Endothelial cell of umbilical vein (primary cell): ENCODE results near the gene CEP78. TPM values are rescaled to one million over a fixed set of nuclear protein-coding genes. Genes with fewer than 3 reads are reported as not detected.

Experiments used
- BruUV-seq: library from RNA; stranded (reverse); fragments of 400-500 nt; replicated peaks from 2 replicates; lab custom pipeline; 2021; lab: Mats Ljungman, UMichigan
- CTCF ChIA-PET: fragments of 300-600, 350-600 bp; sonication (Branson Sonifier 250); formaldehyde crosslinking; loops from one replicate; lab custom pipeline; 2021; ENCODE audit warnings: antibody characterized with exemption, inconsistent platforms; lab: Charles Lee
- POLR2A ChIA-PET: fragments of 300-600, 350-600 bp; sonication (Branson Sonifier 250); formaldehyde crosslinking; loops from one replicate; lab custom pipeline; 2021; ENCODE audit warnings: antibody characterized with exemption, inconsistent platforms; lab: Charles Lee
- DNase-seq: peaks from one replicate; pipeline ENCODE4 v3.0.0-alpha.2; 2011; ENCODE audit warnings: low read depth, low spot score
- FAIRE-seq: peaks from 2 replicates; lab custom pipeline; 2011; peaks lifted over from hg19 to GRCh38; lab: Jason Lieb, UNC
- H2AFZ ChIP-seq: 2 replicates; pipeline ENCODE4 v1.6.0; 2012; ENCODE audit warnings: low read depth, low read length, control low read depth, inconsistent platforms
- H3K27ac ChIP-seq: 2 replicates; pipeline ENCODE4 v1.5.1; 2011; ENCODE audit warnings: low read depth, mild to moderate bottlenecking, control low read depth, low read length, moderate library complexity; ENCODE audit not compliant: insufficient read depth
- H3K27me3 ChIP-seq, 2 experiments: 2 replicates each; pipeline versions ENCODE4 v1.6.0 to v1.6.1; 2011; ENCODE audit warnings: low read length in 2 of 2, mixed read lengths in 1 of 2; ENCODE audit not compliant: control insufficient read depth in 2 of 2, insufficient read depth in 2 of 2
- H3K36me3 ChIP-seq, 2 experiments: 2 replicates in 1 of 2; 3 replicates in 1 of 2; pipeline ENCODE4 v1.5.1; 2011; ENCODE audit warnings: low read length in 2 of 2, mild to moderate bottlenecking in 1 of 2, moderate library complexity in 1 of 2; ENCODE audit not compliant: control insufficient read depth in 2 of 2, insufficient read depth in 2 of 2; ENCODE audit errors: extremely low read depth in 1 of 2
- H3K4me1 ChIP-seq: 3 replicates; pipeline ENCODE4 v1.5.1; 2011; ENCODE audit warnings: mild to moderate bottlenecking, low read length; ENCODE audit not compliant: control insufficient read depth, insufficient read depth; ENCODE audit errors: extremely low read depth
- H3K4me2 ChIP-seq: 2 replicates; pipeline ENCODE4 v1.6.1; 2011; ENCODE audit warnings: low read length, control low read depth, mixed read lengths; ENCODE audit not compliant: insufficient read depth
- H3K4me3 ChIP-seq, 3 experiments: fragments of 200-600 bp in 1 of 3; sonication (generic), shearing (Covaris generic) in 1 of 3; replicated peaks in 1 of 3; 2 replicates each; pipeline ENCODE4 v1.5.1; 2011 to 2016; ENCODE audit warnings: control low read depth in 3 of 3, low read length in 3 of 3, mild to moderate bottlenecking in 2 of 3, inconsistent platforms in 1 of 3, low read depth in 1 of 3, moderate library complexity in 1 of 3; ENCODE audit not compliant: insufficient read depth in 1 of 3
- H3K79me2 ChIP-seq: 2 replicates; pipeline ENCODE4 v1.6.0; 2012; ENCODE audit warnings: low read length, inconsistent platforms; ENCODE audit not compliant: control insufficient read depth, insufficient read depth
- H3K9ac ChIP-seq: replicated peaks from 2 replicates; pipeline ENCODE3; 2011; ENCODE audit warnings: low read length, control low read depth; ENCODE audit not compliant: insufficient read depth; ENCODE audit errors: extremely low read depth
- H3K9me1 ChIP-seq: replicated peaks from 3 replicates; pipeline ENCODE4 v1.6.0; 2011; ENCODE audit warnings: mild to moderate bottlenecking, low read length; ENCODE audit not compliant: control insufficient read depth, insufficient read depth; ENCODE audit errors: extremely low read depth
- H3K9me3 ChIP-seq: replicated peaks from 2 replicates; pipeline ENCODE4 v1.5.1; 2012; ENCODE audit warnings: low read length, inconsistent platforms; ENCODE audit not compliant: control insufficient read depth, insufficient read depth
- H4K20me1 ChIP-seq: replicated peaks from 2 replicates; pipeline ENCODE3; 2011; ENCODE audit warnings: mild to moderate bottlenecking, low read length; ENCODE audit not compliant: control insufficient read depth, insufficient read depth; ENCODE audit errors: extremely low read depth
- CTCF ChIP-seq, 2 donors: IDR thresholded peaks; 1 replicate in 1 of 2; 2 replicates in 1 of 2; pipeline ENCODE4 v1.5.1; 2011; ENCODE audit warnings: low read length in 2 of 2, mild to moderate bottlenecking in 2 of 2, moderate library complexity in 2 of 2, control low read depth in 1 of 2, inconsistent platforms in 1 of 2, low read depth in 1 of 2; ENCODE audit not compliant: insufficient read depth in 1 of 2; ENCODE audit errors: extremely low read depth in 1 of 2
- EZH2 ChIP-seq: IDR thresholded peaks from 2 replicates; pipeline ENCODE4 v1.6.1; 2012; ENCODE audit warnings: borderline replicate concordance, low read depth, mild to moderate bottlenecking, moderate library complexity, low read length, inconsistent platforms; ENCODE audit not compliant: severe bottlenecking
- FOS ChIP-seq: IDR thresholded peaks from 2 replicates; pipeline ENCODE4 v1.6.1; 2011; ENCODE audit warnings: mild to moderate bottlenecking, low read length, moderate library complexity, borderline replicate concordance; ENCODE audit not compliant: insufficient read depth
- GATA2 ChIP-seq: IDR thresholded peaks from 2 replicates; pipeline ENCODE4 v1.7.0; 2011; ENCODE audit warnings: low read depth, mild to moderate bottlenecking, moderate library complexity, mixed read lengths, low read length; ENCODE audit not compliant: insufficient read length, insufficient read depth
- JUN ChIP-seq: IDR thresholded peaks from 2 replicates; pipeline ENCODE4 v1.6.1; 2011; ENCODE audit warnings: borderline replicate concordance, low read depth; ENCODE audit not compliant: insufficient read length, insufficient read depth
- MAX ChIP-seq: IDR thresholded peaks from 2 replicates; pipeline ENCODE4 v1.6.1; 2011; ENCODE audit not compliant: insufficient read depth, insufficient read length
- MYC ChIP-seq: IDR thresholded peaks from one replicate; pipeline ENCODE4 v1.6.1; 2011; ENCODE audit warnings: mild to moderate bottlenecking, low read depth, low read length
- POLR2A ChIP-seq: IDR thresholded peaks from 2 replicates; pipeline ENCODE4 v1.6.1; 2012; ENCODE audit warnings: low read depth, mild to moderate bottlenecking, control low read depth, low read length
- POLR2AphosphoS5 ChIP-seq: IDR thresholded peaks from 2 replicates; pipeline ENCODE4 v1.6.1; 2012; ENCODE audit warnings: low read depth, mild to moderate bottlenecking, control low read depth, low read length, moderate library complexity; ENCODE audit not compliant: insufficient read depth
- dilution Hi-C: fragments of 300-500 bp; cut with MboI; formaldehyde crosslinking; loops from one replicate; pipeline ENCODE4 v1.15.0; 2019; ENCODE audit warnings: low sequenced_read_pairs; ENCODE audit not compliant: extremely low pct_ligation_motif_present
- intact Hi-C: fragments of 100-400 bp; cut with micrococcal nuclease; formaldehyde crosslinking; loops from one replicate; pipeline ENCODE4 v1.10.0; 2022
- polyA plus RNA-seq, 4 experiments: library from polyadenylated mRNA; depleted of rRNA in 3 of 4; stranded (reverse) in 3 of 4; unstranded in 1 of 4; fragments of >200 nt; gene quantifications; 2 replicates each; pipeline versions ENCODE4 v1.2.1 to v1.2.3, GENCODE V29; 2011 to 2012; ENCODE audit warnings: missing spikeins in 1 of 4
- total RNA-seq: library from RNA; stranded (reverse); gene quantifications from 2 replicates; pipeline ENCODE4 v1.2.3, GENCODE V29; 2021

The CEP78 gene
- total and polyA plus RNA-seq, 2 donors (not counting 3 experiments of a cell fraction or from before 2014, with no cell fraction given) = 6.5 to 35.9 TPM

- no peak overlapping the region for H3K4me2 ChIP-seq
- H3K27me3 ChIP-seq = peaks cover 0 to 3% of the 10 kb centered on the region in 2 experiments
- H2AFZ ChIP-seq = no peak overlapping the region
- H3K4me1 ChIP-seq = peaks cover 3% of the 10 kb centered on the region
- no peaks in the 10 kb centered on the region for H3K36me3 ChIP-seq
- TF ChIP-seq POLR2A (no peak), MAX (no peak), JUN (no peak), FOS (no peak), EZH2 (no peak), MYC (no peak), GATA2 (no peak), CTCF (IDR thresholded peaks at IDR 0.05; ENCODE audit: extremely low read depth in 1 of 2, insufficient read depth in 1 of 2, low read depth in 1 of 2, low read length in 2 of 2) (no peak), POLR2AphosphoS5 (no peak)
- no peaks in the 10 kb centered on the region for H4K20me1 ChIP-seq
- ChIA-PET POLR2A (interaction anchor here (0.6 kb wide), 1 partner anchor 173 kb away, joined by 5 read pairs; no protein-coding TSS in a partner anchor), CTCF (no interaction called here)
- FAIRE-seq (no peak), DNase-seq (no peak)
- intact Hi-C loops (loop anchor here (5.0 kb wide), 1 partner anchor 1278 kb away; the partner anchor contains the start of gene TLE4), dilution Hi-C loops (no loop called here)
- H3K9ac ChIP-seq = no peak overlapping the region
- H3K4me3 ChIP-seq = no peak overlapping the region
- H3K9me3 ChIP-seq = no peaks in the 10 kb centered on the region
- H3K9me1 ChIP-seq = no peaks in the 10 kb centered on the region
- no TSS peak for BruUV-seq
- peaks cover 10% of the 10 kb centered on the region for H3K79me2 ChIP-seq
- H3K27ac ChIP-seq = no peak overlapping the region
Measured at GRCh38 chr9:78294290-78295176, 58.7 kb downstream of the CEP78 start.
